ENCODE data around the gene CEP112. TPM values are rescaled to one million over a fixed set of nuclear protein-coding genes. Genes with fewer than 3 reads are reported as not detected.

Gene CEP112
- total and polyA plus RNA-seq, 2 donors (not counting 3 experiments of a cell fraction or from before 2014, with no cell fraction given) = 1.5 to 25.3 TPM

- dilution Hi-C loops (cut with MboI; ENCODE audit: extremely low pct_ligation_motif_present, low sequenced_read_pairs) (no loop called here), intact Hi-C loops (cut with micrococcal nuclease) (no loop called here)
- H3K9me1 ChIP-seq (replicated peaks; ENCODE audit: control insufficient read depth, extremely low read depth, insufficient read depth, low read length) = no peaks in the 10 kb centered on the region
- FAIRE-seq (no peak), DNase-seq (ENCODE audit: low read depth, low spot score) (no peak)
- no peak for TF ChIP-seq POLR2AphosphoS5 (IDR thresholded peaks at IDR 0.05; ENCODE audit: insufficient read depth, low read depth, low read length)
- no peak for TF ChIP-seq JUN (IDR thresholded peaks at IDR 0.05; ENCODE audit: borderline replicate concordance, insufficient read depth, insufficient read length, low read depth)
- no peak for TF ChIP-seq MAX (IDR thresholded peaks at IDR 0.05; ENCODE audit: insufficient read depth, insufficient read length)
- TF ChIP-seq MYC (IDR thresholded peaks at IDR 0.05; ENCODE audit: low read depth, low read length) = no peak
- TF ChIP-seq EZH2 (IDR thresholded peaks at IDR 0.05; ENCODE audit: borderline replicate concordance, low read depth, low read length, severe bottlenecking) = no peak
- TF ChIP-seq FOS (IDR thresholded peaks at IDR 0.05; ENCODE audit: borderline replicate concordance, insufficient read depth, low read length) = no peak
- TF ChIP-seq CTCF (IDR thresholded peaks at IDR 0.05; ENCODE audit: extremely low read depth in 1 of 2, insufficient read depth in 1 of 2, low read depth in 1 of 2, low read length in 2 of 2) = no peak
- TF ChIP-seq GATA2 (IDR thresholded peaks at IDR 0.05; ENCODE audit: insufficient read depth, insufficient read length, low read depth, low read length) = no peak
- no peak for TF ChIP-seq POLR2A (IDR thresholded peaks at IDR 0.05; ENCODE audit: low read depth, low read length)
- H3K9me3 ChIP-seq (replicated peaks; ENCODE audit: control insufficient read depth, insufficient read depth, low read length) = no peaks in the 10 kb centered on the region
- ChIA-PET CTCF (no interaction called here), POLR2A (no interaction called here)
- H4K20me1 ChIP-seq (replicated peaks; ENCODE audit: control insufficient read depth, extremely low read depth, insufficient read depth, low read length) = no peaks in the 10 kb centered on the region
- no peak overlapping the region for H3K9ac ChIP-seq (replicated peaks; ENCODE audit: extremely low read depth, insufficient read depth, low read length)
- no peak overlapping the region for H2AFZ ChIP-seq (ENCODE audit: low read depth, low read length)
- H3K4me2 ChIP-seq (ENCODE audit: insufficient read depth, low read length) = no peak overlapping the region
- H3K4me3 ChIP-seq (replicated peaks in 1 of 3; ENCODE audit: insufficient read depth in 1 of 3, low read depth in 1 of 3, low read length in 3 of 3) = no peak overlapping the region
- no peaks in the 10 kb centered on the region for H3K27me3 ChIP-seq (ENCODE audit: control insufficient read depth in 2 of 2, insufficient read depth in 2 of 2, low read length in 2 of 2)
- BruUV-seq (replicated peaks) = no TSS peak
- peaks cover 2% of the 10 kb centered on the region for H3K4me1 ChIP-seq (ENCODE audit: control insufficient read depth, extremely low read depth, insufficient read depth, low read length)
- no peak overlapping the region for H3K27ac ChIP-seq (ENCODE audit: insufficient read depth, low read depth, low read length)
- H3K79me2 ChIP-seq (ENCODE audit: control insufficient read depth, insufficient read depth, low read length) = no peaks in the 10 kb centered on the region
- no peaks in the 10 kb centered on the region for H3K36me3 ChIP-seq (ENCODE audit: control insufficient read depth in 2 of 2, extremely low read depth in 1 of 2, insufficient read depth in 2 of 2, low read length in 2 of 2)
Observed at GRCh38 chr17:65737451-65737850, 454.5 kb downstream of the CEP112 start.

Measured in endothelial cell of umbilical vein (primary cell).